SH-SY5Y (cell line): ENCODE results near the gene RASAL2.

Experiments
- GATA2 ChIP-seq: IDR thresholded peaks from 2 replicates; pipeline ENCODE4 v1.6.1; 2011; ENCODE audit warnings: mild to moderate bottlenecking, low read depth, low read length
- GATA3 ChIP-seq: IDR thresholded peaks from 2 replicates; pipeline ENCODE4 v1.6.1; 2011; ENCODE audit warnings: low read depth, mild to moderate bottlenecking, low read length, moderate library complexity

DNA sequence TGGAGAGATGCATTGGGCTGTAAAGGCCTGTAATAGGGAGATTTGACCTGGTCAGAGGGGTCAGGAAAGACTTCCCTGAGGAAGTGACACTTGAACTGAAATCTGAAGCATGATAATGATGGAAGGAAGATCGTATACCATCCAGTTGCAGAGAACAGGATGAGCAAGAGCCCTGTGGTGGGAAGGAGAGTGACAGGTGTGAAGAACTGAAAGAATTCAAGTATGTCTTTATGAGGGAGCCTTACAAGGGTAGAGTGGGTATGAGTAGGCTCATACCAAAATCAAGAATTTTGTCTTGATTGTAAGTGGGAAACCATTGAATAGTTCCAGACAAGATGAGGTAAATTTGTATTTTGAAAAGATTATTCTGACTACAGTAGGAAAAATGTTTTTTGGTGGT is 129.4 kb downstream of the RASAL2 start:
- TF ChIP-seq GATA2 (no peak), GATA3 (no peak)
